K562 (cell line): ENCODE results near the gene GLRX2. TPM values are rescaled to one million over a fixed set of nuclear protein-coding genes. Genes with fewer than 3 reads are reported as not detected.

Experiments
- CAMTA2 ChIP-seq: fragments of 250-450 bp; sonication (Bioruptor Pico); conservative IDR thresholded peaks from 2 replicates; pipeline ENCODE4 v1.5.1; 2022
- ELF4 ChIP-seq: fragments of 450-650 bp; formaldehyde crosslinking; IDR thresholded peaks from 2 replicates; pipeline ENCODE4 v1.4.0; 2022; ENCODE audit warnings: missing genetic modification characterization
- NR4A1 ChIP-seq, 2 experiments: fragments of 250-450 bp in 1 of 2; fragments of 450-650 bp in 1 of 2; sonication (Bioruptor Pico) in 1 of 2; IDR thresholded peaks; 2 replicates each; pipeline versions ENCODE4 v1.4.0 to v1.6.1; 2016 to 2020; ENCODE audit warnings: mild to moderate bottlenecking in 2 of 2, missing compliant biosample characterization in 1 of 2, missing genetic modification characterization in 1 of 2, moderate library complexity in 1 of 2
- PRMT5 ChIP-seq: sonication (generic); formaldehyde crosslinking; IDR thresholded peaks from 2 replicates; pipeline ENCODE4 v1.5.0; 2020; ENCODE audit warnings: missing genetic modification reagents
- SP1 ChIP-seq: sonication (generic); formaldehyde crosslinking; IDR thresholded peaks from 2 replicates; pipeline ENCODE4 v1.8.1; 2022; ENCODE audit warnings: mild to moderate bottlenecking, missing genetic modification reagents
- TAL1 ChIP-seq: fragments of 450-650 bp; IDR thresholded peaks from 2 replicates; pipeline ENCODE4 v1.6.1; 2016; ENCODE audit warnings: mild to moderate bottlenecking
- ZBTB7A ChIP-seq: IDR thresholded peaks from 2 replicates; pipeline ENCODE4 v1.6.1; 2011; ENCODE audit warnings: low read depth, mild to moderate bottlenecking, low read length, moderate library complexity, borderline replicate concordance; ENCODE audit not compliant: control insufficient read depth
- ZFP91 ChIP-seq: sonication (generic); formaldehyde crosslinking; IDR thresholded peaks from 2 replicates; pipeline ENCODE4 v1.8.0; 2022; ENCODE audit warnings: mild to moderate bottlenecking, missing genetic modification reagents
- ZNF445 ChIP-seq: fragments of 250-450 bp; sonication (Bioruptor Pico); IDR thresholded peaks from 2 replicates; pipeline ENCODE4 v1.4.0; 2020; ENCODE audit warnings: low read depth, mild to moderate bottlenecking, moderate library complexity
- polyA plus RNA-seq, 8 experiments: library from polyadenylated mRNA; depleted of rRNA in 4 of 8; stranded (reverse) in 5 of 8; unstranded in 3 of 8; fragments of >200 nt; fragmentation: Nextera tagmentation in 2 of 8; fragmentation: Illumina TruSeq in 1 of 8; extraction: Ambion mirVana in 2 of 8; extraction: Trizol in 1 of 8; gene quantifications; 2 replicates each; pipeline versions ENCODE4 v1.2.1 to v1.2.3, GENCODE V29; 2011 to 2014; ENCODE audit warnings: inconsistent platforms in 1 of 8, missing spikeins in 1 of 8
- total RNA-seq, 7 experiments: library from RNA; depleted of rRNA in 6 of 7; stranded (reverse); fragments of >200 nt in 6 of 7; fragmentation: Illumina TruSeq in 2 of 7; extraction: Trizol in 2 of 7; gene quantifications; 2 replicates each; pipeline versions ENCODE4 v1.2.1 to v1.2.3, GENCODE V29; 2011 to 2021; ENCODE audit warnings: low replicate concordance in 1 of 7
- TF ChIP-seq, protein P1 (sequence below), 2 experiments: fragments of 450-650 bp in 1 of 2; IDR thresholded peaks; 2 replicates each; pipeline ENCODE4 v1.6.1; 2011 to 2017; ENCODE audit warnings: low read depth in 2 of 2, antibody characterized with exemption in 1 of 2, borderline replicate concordance in 1 of 2, low read length in 1 of 2, mild to moderate bottlenecking in 1 of 2, mixed read lengths in 1 of 2; ENCODE audit not compliant: control insufficient read depth in 1 of 2
- TF ChIP-seq, protein P2 (sequence below): sonication (generic); formaldehyde crosslinking; IDR thresholded peaks from 2 replicates; pipeline ENCODE4 v1.9.0; 2022; ENCODE audit warnings: mild to moderate bottlenecking, missing genetic modification reagents
- TF ChIP-seq, protein P3 (sequence below), 3 experiments: fragments of 200-800 bp in 1 of 3; fragments of 250-450 bp in 1 of 3; fragments of 450-650 bp in 1 of 3; sonication (Bioruptor Pico) in 1 of 3; sonication (Bioruptor generic) in 1 of 3; formaldehyde crosslinking in 1 of 3; IDR thresholded peaks; 2 replicates each; pipeline versions ENCODE4 v1.6.1 to v1.8.0; 2016 to 2022; ENCODE audit warnings: mild to moderate bottlenecking in 2 of 3, missing genetic modification characterization in 2 of 3, missing compliant biosample characterization in 1 of 3, moderate library complexity in 1 of 3

GLRX2 gene
- total and polyA plus RNA-seq, 9 of the 15 experiments (the other 6 are each of a cell fraction or from before 2014, with no cell fraction given) = 13.3 to 82.6 (median 55.1) TPM

GRCh38 chr1:193121616-193122593, 16.7 kb upstream of the GLRX2 start, which contains the start of gene CDC73 (continued):
- TF ChIP-seq ZFP91 (no peak), SP1 (CRISPR knock-in tag) (peak; percentile 98), ELF4 (CRISPR knock-in tag) (peak; percentile 69; the same call in 1 of the 2 replicates), PRMT5 (CRISPR knock-in tag) (no peak), ZNF445 (no peak), NR4A1 (CRISPR knock-in tag; IDR thresholded peaks at IDR 0.05) (no peak), NR4A1 (tag; IDR thresholded peaks at IDR 0.05) (peak; percentile 58; the same call in 1 of the 2 replicates), ZBTB7A (peak; percentile 81), CAMTA2 (CRISPR knock-in tag) (no peak), TAL1 (no peak)
- TF ChIP-seq, protein P1, sequence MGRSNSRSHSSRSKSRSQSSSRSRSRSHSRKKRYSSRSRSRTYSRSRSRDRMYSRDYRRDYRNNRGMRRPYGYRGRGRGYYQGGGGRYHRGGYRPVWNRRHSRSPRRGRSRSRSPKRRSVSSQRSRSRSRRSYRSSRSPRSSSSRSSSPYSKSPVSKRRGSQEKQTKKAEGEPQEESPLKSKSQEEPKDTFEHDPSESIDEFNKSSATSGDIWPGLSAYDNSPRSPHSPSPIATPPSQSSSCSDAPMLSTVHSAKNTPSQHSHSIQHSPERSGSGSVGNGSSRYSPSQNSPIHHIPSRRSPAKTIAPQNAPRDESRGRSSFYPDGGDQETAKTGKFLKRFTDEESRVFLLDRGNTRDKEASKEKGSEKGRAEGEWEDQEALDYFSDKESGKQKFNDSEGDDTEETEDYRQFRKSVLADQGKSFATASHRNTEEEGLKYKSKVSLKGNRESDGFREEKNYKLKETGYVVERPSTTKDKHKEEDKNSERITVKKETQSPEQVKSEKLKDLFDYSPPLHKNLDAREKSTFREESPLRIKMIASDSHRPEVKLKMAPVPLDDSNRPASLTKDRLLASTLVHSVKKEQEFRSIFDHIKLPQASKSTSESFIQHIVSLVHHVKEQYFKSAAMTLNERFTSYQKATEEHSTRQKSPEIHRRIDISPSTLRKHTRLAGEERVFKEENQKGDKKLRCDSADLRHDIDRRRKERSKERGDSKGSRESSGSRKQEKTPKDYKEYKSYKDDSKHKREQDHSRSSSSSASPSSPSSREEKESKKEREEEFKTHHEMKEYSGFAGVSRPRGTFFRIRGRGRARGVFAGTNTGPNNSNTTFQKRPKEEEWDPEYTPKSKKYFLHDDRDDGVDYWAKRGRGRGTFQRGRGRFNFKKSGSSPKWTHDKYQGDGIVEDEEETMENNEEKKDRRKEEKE (IDR thresholded peaks at IDR 0.05; ENCODE audit: borderline replicate concordance in 1 of 2, control insufficient read depth in 1 of 2, low read depth in 2 of 2, low read length in 1 of 2) = peak in 1 of 2 experiments; percentile 89; a peak in 2 of 4 replicates
- TF ChIP-seq, protein P2, sequence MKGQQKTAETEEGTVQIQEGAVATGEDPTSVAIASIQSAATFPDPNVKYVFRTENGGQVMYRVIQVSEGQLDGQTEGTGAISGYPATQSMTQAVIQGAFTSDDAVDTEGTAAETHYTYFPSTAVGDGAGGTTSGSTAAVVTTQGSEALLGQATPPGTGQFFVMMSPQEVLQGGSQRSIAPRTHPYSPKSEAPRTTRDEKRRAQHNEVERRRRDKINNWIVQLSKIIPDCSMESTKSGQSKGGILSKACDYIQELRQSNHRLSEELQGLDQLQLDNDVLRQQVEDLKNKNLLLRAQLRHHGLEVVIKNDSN (CRISPR knock-in tag) = peak; percentile 59
- TF ChIP-seq, protein P3, sequence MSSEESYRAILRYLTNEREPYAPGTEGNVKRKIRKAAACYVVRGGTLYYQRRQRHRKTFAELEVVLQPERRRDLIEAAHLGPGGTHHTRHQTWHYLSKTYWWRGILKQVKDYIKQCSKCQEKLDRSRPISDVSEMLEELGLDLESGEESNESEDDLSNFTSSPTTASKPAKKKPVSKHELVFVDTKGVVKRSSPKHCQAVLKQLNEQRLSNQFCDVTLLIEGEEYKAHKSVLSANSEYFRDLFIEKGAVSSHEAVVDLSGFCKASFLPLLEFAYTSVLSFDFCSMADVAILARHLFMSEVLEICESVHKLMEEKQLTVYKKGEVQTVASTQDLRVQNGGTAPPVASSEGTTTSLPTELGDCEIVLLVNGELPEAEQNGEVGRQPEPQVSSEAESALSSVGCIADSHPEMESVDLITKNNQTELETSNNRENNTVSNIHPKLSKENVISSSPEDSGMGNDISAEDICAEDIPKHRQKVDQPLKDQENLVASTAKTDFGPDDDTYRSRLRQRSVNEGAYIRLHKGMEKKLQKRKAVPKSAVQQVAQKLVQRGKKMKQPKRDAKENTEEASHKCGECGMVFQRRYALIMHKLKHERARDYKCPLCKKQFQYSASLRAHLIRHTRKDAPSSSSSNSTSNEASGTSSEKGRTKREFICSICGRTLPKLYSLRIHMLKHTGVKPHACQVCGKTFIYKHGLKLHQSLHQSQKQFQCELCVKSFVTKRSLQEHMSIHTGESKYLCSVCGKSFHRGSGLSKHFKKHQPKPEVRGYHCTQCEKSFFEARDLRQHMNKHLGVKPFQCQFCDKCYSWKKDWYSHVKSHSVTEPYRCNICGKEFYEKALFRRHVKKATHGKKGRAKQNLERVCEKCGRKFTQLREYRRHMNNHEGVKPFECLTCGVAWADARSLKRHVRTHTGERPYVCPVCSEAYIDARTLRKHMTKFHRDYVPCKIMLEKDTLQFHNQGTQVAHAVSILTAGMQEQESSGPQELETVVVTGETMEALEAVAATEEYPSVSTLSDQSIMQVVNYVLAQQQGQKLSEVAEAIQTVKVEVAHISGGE (CRISPR knock-in tag; IDR thresholded peaks at IDR 0.05) = peak in 1 of 3 experiments; percentile 16; a peak in 1 of 6 replicates
